ENCODE results near the gene HDDC2. TPM values are rescaled to one million over a fixed set of nuclear protein-coding genes. Genes with fewer than 3 reads are reported as not detected.

HDDC2 gene
- total RNA-seq, 1 donor from 2014 or later, result 69.5 TPM

DNA sequence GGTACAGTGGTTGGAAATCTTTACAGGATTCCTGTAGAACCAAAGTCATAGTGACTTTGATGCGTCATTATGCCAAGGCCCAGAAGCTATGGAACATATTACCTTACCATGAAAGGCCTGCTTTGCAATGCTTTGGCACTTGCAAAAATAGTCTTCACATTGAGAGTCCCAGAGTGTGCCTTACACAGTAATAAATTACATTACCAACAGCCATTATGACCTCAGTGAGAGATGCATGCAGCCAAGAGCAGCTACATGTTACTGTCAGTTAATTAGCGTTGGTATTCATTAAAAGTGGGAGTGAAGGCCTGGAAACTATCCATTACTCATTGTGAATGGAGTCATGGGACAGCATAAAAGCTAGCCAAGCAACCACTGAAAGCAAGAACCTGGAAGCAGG lies 39.2 kb upstream of the HDDC2 start:
- no peaks in the 10 kb centered on the region for H3K36me3 ChIP-seq
- no peaks in the 10 kb centered on the region for H3K4me1 ChIP-seq
- DNase-seq (ENCODE audit: extremely low spot score in 2 of 2), result no peak
- intact Hi-C loops (cut with DNase I), result no loop called here
- no peaks in the 10 kb centered on the region for H3K27me3 ChIP-seq
- no peak overlapping the region for H3K4me3 ChIP-seq
- H3K27ac ChIP-seq, result no peak overlapping the region
- TF ChIP-seq, protein P1, sequence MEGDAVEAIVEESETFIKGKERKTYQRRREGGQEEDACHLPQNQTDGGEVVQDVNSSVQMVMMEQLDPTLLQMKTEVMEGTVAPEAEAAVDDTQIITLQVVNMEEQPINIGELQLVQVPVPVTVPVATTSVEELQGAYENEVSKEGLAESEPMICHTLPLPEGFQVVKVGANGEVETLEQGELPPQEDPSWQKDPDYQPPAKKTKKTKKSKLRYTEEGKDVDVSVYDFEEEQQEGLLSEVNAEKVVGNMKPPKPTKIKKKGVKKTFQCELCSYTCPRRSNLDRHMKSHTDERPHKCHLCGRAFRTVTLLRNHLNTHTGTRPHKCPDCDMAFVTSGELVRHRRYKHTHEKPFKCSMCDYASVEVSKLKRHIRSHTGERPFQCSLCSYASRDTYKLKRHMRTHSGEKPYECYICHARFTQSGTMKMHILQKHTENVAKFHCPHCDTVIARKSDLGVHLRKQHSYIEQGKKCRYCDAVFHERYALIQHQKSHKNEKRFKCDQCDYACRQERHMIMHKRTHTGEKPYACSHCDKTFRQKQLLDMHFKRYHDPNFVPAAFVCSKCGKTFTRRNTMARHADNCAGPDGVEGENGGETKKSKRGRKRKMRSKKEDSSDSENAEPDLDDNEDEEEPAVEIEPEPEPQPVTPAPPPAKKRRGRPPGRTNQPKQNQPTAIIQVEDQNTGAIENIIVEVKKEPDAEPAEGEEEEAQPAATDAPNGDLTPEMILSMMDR (IDR thresholded peaks at IDR 0.05), result no peak
- TF ChIP-seq POLR2AphosphoS5 (IDR thresholded peaks at IDR 0.05; ENCODE audit: insufficient read depth in 1 of 2, low read depth in 1 of 2), result no peak
- no peak for TF ChIP-seq POLR2A (IDR thresholded peaks at IDR 0.05)
- no peaks in the 10 kb centered on the region for H3K9me3 ChIP-seq

DNA sequence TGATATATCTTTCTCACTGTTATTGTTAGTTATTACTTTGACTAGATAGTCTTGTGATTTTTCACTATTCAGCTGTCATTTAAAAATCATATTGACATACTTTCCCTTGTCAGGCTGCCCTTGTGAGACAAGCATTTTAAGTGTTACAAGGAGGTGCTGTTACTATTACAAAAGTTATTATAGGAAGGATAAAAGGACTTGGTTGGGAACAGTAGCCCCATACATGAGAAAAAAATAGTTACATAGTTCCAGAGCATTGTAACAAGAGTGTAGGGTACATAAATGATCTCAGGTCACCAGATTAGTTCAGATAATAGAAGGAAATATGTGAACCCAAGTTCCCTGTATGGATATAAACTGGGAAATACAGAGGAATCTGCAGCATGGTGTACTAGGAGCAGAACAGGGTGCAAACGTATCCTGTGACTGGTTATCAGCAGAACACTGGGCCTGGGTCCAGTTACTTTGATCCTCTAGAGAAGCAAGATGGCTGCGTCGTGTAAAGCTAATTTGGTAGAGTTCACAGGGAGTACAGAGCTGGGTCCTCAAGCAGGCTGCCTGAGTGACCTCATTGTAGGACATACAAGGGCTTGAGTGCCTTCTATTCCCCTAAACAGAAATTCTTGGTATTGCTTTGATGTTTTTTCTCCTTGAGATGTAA lies 38.5 kb upstream of the HDDC2 start:
- Histone ChIP-seq H3K4me1 (no peaks in the 10 kb centered on the region), H3K27ac (no peak overlapping the region), H3K4me3 (no peak overlapping the region), H3K27me3 (no peaks in the 10 kb centered on the region), H3K36me3 (no peaks in the 10 kb centered on the region), H3K9me3 (no peaks in the 10 kb centered on the region)
- no peak for DNase-seq (ENCODE audit: extremely low spot score in 2 of 2)
- intact Hi-C loops (cut with DNase I), result no loop called here
- no peak for TF ChIP-seq POLR2A (IDR thresholded peaks at IDR 0.05)
- TF ChIP-seq, protein P1 (IDR thresholded peaks at IDR 0.05), result no peak
- no peak for TF ChIP-seq POLR2AphosphoS5 (IDR thresholded peaks at IDR 0.05; ENCODE audit: insufficient read depth in 1 of 2, low read depth in 1 of 2)

DNA sequence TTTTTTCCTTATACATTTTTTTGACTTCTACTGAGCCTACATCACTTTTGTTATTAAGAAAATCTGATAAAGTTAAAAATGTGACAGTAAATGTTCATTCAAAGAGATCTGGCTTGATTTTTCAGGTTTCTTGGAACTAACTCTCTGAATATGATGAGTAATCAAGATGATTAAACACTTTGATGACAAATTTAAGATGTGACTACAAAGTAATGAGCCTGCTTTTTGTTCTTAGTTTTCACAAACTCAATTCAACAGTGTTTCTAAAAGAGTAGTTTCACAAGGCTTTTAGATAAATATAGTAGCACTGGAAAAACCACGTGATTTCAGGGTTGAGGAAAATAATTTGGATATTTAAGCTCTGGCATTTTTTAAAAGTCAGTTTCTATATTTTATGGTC lies 37.9 kb upstream of the HDDC2 start:
- Histone ChIP-seq H3K27me3 (no peaks in the 10 kb centered on the region), H3K36me3 (no peaks in the 10 kb centered on the region), H3K27ac (no peak overlapping the region), H3K9me3 (no peaks in the 10 kb centered on the region), H3K4me3 (no peak overlapping the region), H3K4me1 (no peaks in the 10 kb centered on the region)
- TF ChIP-seq, protein P1 (IDR thresholded peaks at IDR 0.05), result no peak
- TF ChIP-seq POLR2A (IDR thresholded peaks at IDR 0.05) (no peak), POLR2AphosphoS5 (IDR thresholded peaks at IDR 0.05; ENCODE audit: insufficient read depth in 1 of 2, low read depth in 1 of 2) (no peak)
- no peak for DNase-seq (ENCODE audit: extremely low spot score in 2 of 2)
- intact Hi-C loops (cut with DNase I), result no loop called here

GRCh38 chr6:125338381-125338780 lies 36.6 kb upstream of the HDDC2 start:
- Histone ChIP-seq H3K27ac (no peak overlapping the region), H3K36me3 (no peaks in the 10 kb centered on the region), H3K4me1 (no peaks in the 10 kb centered on the region), H3K9me3 (no peaks in the 10 kb centered on the region), H3K4me3 (no peak overlapping the region), H3K27me3 (no peaks in the 10 kb centered on the region)
- intact Hi-C loops (cut with DNase I), result no loop called here
- DNase-seq (ENCODE audit: extremely low spot score in 2 of 2), result no peak
- TF ChIP-seq, protein P1 (IDR thresholded peaks at IDR 0.05), result no peak
- TF ChIP-seq POLR2AphosphoS5 (IDR thresholded peaks at IDR 0.05; ENCODE audit: insufficient read depth in 1 of 2, low read depth in 1 of 2), result no peak
- TF ChIP-seq POLR2A (IDR thresholded peaks at IDR 0.05), result no peak

GRCh38 chr6:125337706-125338105 lies 35.9 kb upstream of the HDDC2 start:
- H3K27ac ChIP-seq, result no peak overlapping the region
- DNase-seq (ENCODE audit: extremely low spot score in 2 of 2), result no peak
- no peaks in the 10 kb centered on the region for H3K36me3 ChIP-seq
- no peak overlapping the region for H3K4me3 ChIP-seq
- H3K9me3 ChIP-seq, result no peaks in the 10 kb centered on the region
- intact Hi-C loops (cut with DNase I), result no loop called here
- TF ChIP-seq POLR2A (IDR thresholded peaks at IDR 0.05), result no peak
- TF ChIP-seq, protein P1 (IDR thresholded peaks at IDR 0.05), result no peak
- TF ChIP-seq POLR2AphosphoS5 (IDR thresholded peaks at IDR 0.05; ENCODE audit: insufficient read depth in 1 of 2, low read depth in 1 of 2), result no peak
- no peaks in the 10 kb centered on the region for H3K4me1 ChIP-seq
- no peaks in the 10 kb centered on the region for H3K27me3 ChIP-seq
